Lung (tissue), 12 donors: ENCODE measurements around the gene SPANXN3. TPM values are rescaled to one million over a fixed set of nuclear protein-coding genes. Genes with fewer than 3 reads are reported as not detected.

ENCODE experiments used
- ATAC-seq: fragments of 200-7000 bp; cut with Tn5 transposase; one replicate; pipeline ENCODE4 v1.9.1; 2020; ENCODE audit warnings: moderate number of reproducible peaks; ENCODE audit not compliant: insufficient read depth, low FRiP score
- DNase-seq, 3 donors: peaks; one replicate each; pipeline ENCODE4 v3.0.0-alpha.2; 2013 to 2017
- H3K27ac ChIP-seq, 2 donors: one replicate each; pipeline ENCODE4 v1.5.1; 2013; ENCODE audit warnings: mild to moderate bottlenecking in 2 of 2, moderate library complexity in 2 of 2, control low read depth in 1 of 2, inconsistent platforms in 1 of 2, low read depth in 1 of 2, low read length in 1 of 2
- H3K27me3 ChIP-seq, 3 donors: one replicate each; pipeline ENCODE4 v1.5.1; 2013; ENCODE audit warnings: low read length in 2 of 3; ENCODE audit not compliant: control insufficient read depth in 3 of 3, insufficient read depth in 3 of 3
- H3K36me3 ChIP-seq, 4 donors: one replicate each; pipeline ENCODE4 v1.5.1; 2013; ENCODE audit warnings: low read length in 4 of 4, mild to moderate bottlenecking in 1 of 4, moderate library complexity in 1 of 4; ENCODE audit not compliant: control insufficient read depth in 4 of 4, insufficient read depth in 4 of 4
- H3K4me1 ChIP-seq, 5 donors: one replicate each; pipeline ENCODE4 v1.5.1; 2013; ENCODE audit warnings: low read length in 5 of 5, mild to moderate bottlenecking in 2 of 5, moderate library complexity in 1 of 5; ENCODE audit not compliant: control insufficient read depth in 5 of 5, insufficient read depth in 5 of 5
- H3K4me3 ChIP-seq: one replicate; pipeline ENCODE4 v1.5.1; 2013; ENCODE audit warnings: mild to moderate bottlenecking, control low read depth, moderate library complexity
- H3K9ac ChIP-seq, 2 donors: one replicate each; pipeline ENCODE4 v1.5.1; 2013; ENCODE audit warnings: low read length in 2 of 2, control low read depth in 1 of 2; ENCODE audit not compliant: insufficient read depth in 1 of 2
- H3K9me3 ChIP-seq, 4 donors: one replicate each; pipeline ENCODE4 v1.5.1; 2013; ENCODE audit warnings: low read length in 3 of 4, mild to moderate bottlenecking in 1 of 4, moderate library complexity in 1 of 4; ENCODE audit not compliant: control insufficient read depth in 4 of 4, insufficient read depth in 3 of 4
- CTCF ChIP-seq: IDR thresholded peaks from 2 replicates; pipeline ENCODE4 v1.5.1; 2012; ENCODE audit warnings: mild to moderate bottlenecking; ENCODE audit errors: control extremely low read depth, extremely low read depth
- WGBS, 2 donors: extraction: QIAGEN DNeasy Blood & Tissue Kit; methylation state at CpG; one replicate each; pipeline ENCODE4 v1.1.7; 2013; 5-methylcytosine and 5-hydroxymethylcytosine counted together
- polyA plus RNA-seq, 2 donors: library from polyadenylated mRNA; stranded (reverse); fragments of 200-250 nt; gene quantifications; one replicate each; pipeline ENCODE4 v1.2.1, GENCODE V29; 2013
- total RNA-seq, 2 donors: library from RNA; depleted of rRNA in 1 of 2; stranded (reverse); fragments of >200 nt in 1 of 2; gene quantifications; one replicate each; pipeline ENCODE4 v1.2.1, GENCODE V29; 2014 to 2021
- donor health status: control.
- donor health status: control.
- donor health status: Bipolar disorder and iron deficiency.
- donor health status: healthy.
- donor health status: DM: yes; HTN: yes; CAD: no.

Gene SPANXN3
- total and polyA plus RNA-seq, 4 donors = not detected

- H3K4me1 ChIP-seq = no peaks in the 10 kb centered on the region
- H3K36me3 ChIP-seq = no peaks in the 10 kb centered on the region
- H3K27me3 ChIP-seq = peaks cover 0 to 9% (median 0%) of the 10 kb centered on the region in 3 donors
- no peak overlapping the region for H3K27ac ChIP-seq
- H3K4me3 ChIP-seq = no peak overlapping the region
- WGBS, 2 donors = 75 to 76% methylated on average over 10 of the region's 10 CpGs
- TF ChIP-seq CTCF = no peak
- DNase-seq = no peak
- no peak for ATAC-seq
- peaks cover 0 to 6% (median 0%) of the 10 kb centered on the region in 4 donors for H3K9me3 ChIP-seq
- H3K9ac ChIP-seq = no peak overlapping the region
These were observed 54.6 kb downstream of the SPANXN3 start for GRCh38 chrX:143462696-143463095.

GRCh38 chrX:143461606-143462005 is 55.7 kb downstream of the SPANXN3 start:
- Histone ChIP-seq H3K9me3 (peaks cover 0 to 6% (median 0%) of the 10 kb centered on the region in 4 donors), H3K9ac (no peak overlapping the region), H3K36me3 (no peaks in the 10 kb centered on the region), H3K4me1 (no peaks in the 10 kb centered on the region), H3K4me3 (no peak overlapping the region), H3K27me3 (peaks cover 0 to 9% (median 2%) of the 10 kb centered on the region in 3 donors), H3K27ac (no peak overlapping the region)
- TF ChIP-seq CTCF = no peak
- DNase-seq = no peak
- 85 to 86% methylated on average over 3 of the region's 3 CpGs for WGBS, 2 donors
- ATAC-seq = no peak

Other genes with a start within 250 kb of the SPANXN3 start
- under 1 TPM; 0.52 to 0.71 TPM for gene SLITRK4, start 118.6 kb upstream of the SPANXN3 start, total RNA-seq
- gene SLITRK4, start 118.6 kb upstream of the SPANXN3 start, polyA plus RNA-seq = under 1 TPM; 0.12 to 0.14 TPM
- not detected for gene SPANXN2, start 203.3 kb upstream of the SPANXN3 start, total RNA-seq
- not detected for gene SPANXN2, start 203.3 kb upstream of the SPANXN3 start, polyA plus RNA-seq